SK-N-SH (cell line): Measurements from ENCODE around the gene DTNBP1. TPM values are rescaled to one million over a fixed set of nuclear protein-coding genes. Genes with fewer than 3 reads are reported as not detected.

Experiments
- CTCF ChIA-PET: fragments of 300-600, 350-600 bp; formaldehyde crosslinking; extraction: SDS; loops from one replicate; lab custom pipeline; 2021; lab: Yijun Ruan, JAX
- POLR2A ChIA-PET: fragments of 350-600 bp; sonication (Branson Sonifier 250); formaldehyde crosslinking; extraction: SDS; loops from one replicate; lab custom pipeline; 2020; ENCODE audit warnings: antibody characterized with exemption, inconsistent platforms; lab: Yijun Ruan, JAX
- DNase-seq: peaks from one replicate; pipeline ENCODE4 v3.0.0; 2012
- H2AFZ ChIP-seq: fragments of 200-600 bp; sonication (generic); 2 replicates; pipeline ENCODE4 v1.8.1; 2016; ENCODE audit warnings: antibody characterized with exemption, mild to moderate bottlenecking, low read depth
- H3F3A ChIP-seq: fragments of 200-600 bp; sonication (generic); replicated peaks from 2 replicates; pipeline ENCODE3; 2016; ENCODE audit warnings: antibody characterized with exemption, mild to moderate bottlenecking; ENCODE audit not compliant: insufficient read depth
- H3K27ac ChIP-seq, 2 experiments: fragments of 200-500 bp in 1 of 2; fragments of 200-600 bp in 1 of 2; sonication (Bioruptor generic) in 1 of 2; sonication (generic), shearing (Covaris generic) in 1 of 2; 2 replicates each; pipeline versions ENCODE4 v1.5.1 to v1.6.1; 2014 to 2016; ENCODE audit warnings: low read depth in 2 of 2, inconsistent platforms in 1 of 2, low read length in 1 of 2, mild to moderate bottlenecking in 1 of 2, mixed read lengths in 1 of 2
- H3K27me3 ChIP-seq: fragments of 200-600 bp; sonication (generic), shearing (Covaris generic); 2 replicates; pipeline ENCODE4 v1.6.1; 2016; ENCODE audit warnings: mixed run types; ENCODE audit not compliant: insufficient read depth
- H3K36me3 ChIP-seq, 2 experiments: fragments of 200-500 bp in 1 of 2; fragments of 200-600 bp in 1 of 2; sonication (Bioruptor generic) in 1 of 2; sonication (generic) in 1 of 2; replicated peaks in 1 of 2; 2 replicates each; pipeline versions ENCODE3 to v1.5.1; 2014 to 2016; ENCODE audit warnings: low read length in 1 of 2, mild to moderate bottlenecking in 1 of 2; ENCODE audit not compliant: insufficient read depth in 2 of 2, control insufficient read depth in 1 of 2
- H3K4me1 ChIP-seq, 2 experiments: fragments of 200-500 bp in 1 of 2; fragments of 200-600 bp in 1 of 2; sonication (Bioruptor generic) in 1 of 2; sonication (generic), shearing (Covaris generic) in 1 of 2; 2 replicates each; pipeline versions ENCODE4 v1.5.1 to v1.6.1; 2014 to 2016; ENCODE audit warnings: low read depth in 1 of 2, low read length in 1 of 2, mixed run types in 1 of 2; ENCODE audit not compliant: insufficient read depth in 2 of 2, control insufficient read depth in 1 of 2
- H3K4me2 ChIP-seq: fragments of 200-600 bp; sonication (generic), shearing (Covaris generic); 2 replicates; pipeline ENCODE4 v1.6.1; 2017; ENCODE audit warnings: mixed run types
- H3K4me3 ChIP-seq, 2 experiments: fragments of 200-500 bp in 1 of 2; fragments of 200-600 bp in 1 of 2; sonication (Bioruptor generic) in 1 of 2; sonication (generic), shearing (Covaris generic) in 1 of 2; 2 replicates each; pipeline versions ENCODE4 v1.5.1 to v1.8.1; 2014 to 2016; ENCODE audit warnings: low read depth in 2 of 2, inconsistent platforms in 1 of 2, low read length in 1 of 2, mild to moderate bottlenecking in 1 of 2, mixed read lengths in 1 of 2, moderate library complexity in 1 of 2
- H3K79me2 ChIP-seq: fragments of 200-600 bp; sonication (generic); 2 replicates; pipeline ENCODE4 v1.8.1; 2017; ENCODE audit warnings: mild to moderate bottlenecking; ENCODE audit not compliant: insufficient read depth
- H3K9ac ChIP-seq: fragments of 200-600 bp; sonication (generic); 2 replicates; pipeline ENCODE4 v1.6.1; 2017; ENCODE audit warnings: mixed run types
- H3K9me2 ChIP-seq: fragments of 200-600 bp; sonication (generic); 2 replicates; pipeline ENCODE4 v1.6.1; 2017; ENCODE audit warnings: mixed run types
- H3K9me3 ChIP-seq: fragments of 200-600 bp; sonication (generic); 2 replicates; pipeline ENCODE4 v1.6.1; 2017; ENCODE audit warnings: mixed run types, mild to moderate bottlenecking, moderate library complexity
- H4K20me1 ChIP-seq: fragments of 200-600 bp; sonication (generic); 2 replicates; pipeline ENCODE4 v1.6.1; 2017; ENCODE audit warnings: mild to moderate bottlenecking, mixed run types; ENCODE audit not compliant: insufficient read depth
- CHD2 ChIP-seq: fragments of 150-350 bp; IDR thresholded peaks from 2 replicates; pipeline ENCODE4 v1.6.1; 2018; ENCODE audit warnings: low read length; ENCODE audit not compliant: partially characterized antibody
- CTCF ChIP-seq: fragments of 200-600 bp; sonication (generic); IDR thresholded peaks from 2 replicates; pipeline ENCODE4 v1.6.1; 2017; ENCODE audit warnings: antibody characterized with exemption, mild to moderate bottlenecking, moderate library complexity
- FOSL2 ChIP-seq: IDR thresholded peaks from 2 replicates; pipeline ENCODE4 v1.4.0; 2012; ENCODE audit warnings: low read depth, mild to moderate bottlenecking, moderate library complexity, borderline replicate concordance
- FOXJ3 ChIP-seq: sonication (generic); formaldehyde crosslinking; IDR thresholded peaks from 2 replicates; pipeline ENCODE4 v1.5.1; 2020; ENCODE audit warnings: mild to moderate bottlenecking, missing genetic modification reagents
- IRF3 ChIP-seq: fragments of 150-350 bp; IDR thresholded peaks from 2 replicates; pipeline ENCODE4 v1.6.1; 2016; ENCODE audit warnings: mild to moderate bottlenecking, low read depth, low read length
- MXI1 ChIP-seq: IDR thresholded peaks from 2 replicates; pipeline ENCODE4 v1.6.1; 2012; ENCODE audit warnings: mild to moderate bottlenecking, low read depth, low read length, improper control_type of control experiment
- NFIC ChIP-seq: IDR thresholded peaks from 2 replicates; pipeline ENCODE4 v1.4.0; 2012; ENCODE audit warnings: borderline replicate concordance
- NRF1 ChIP-seq: IDR thresholded peaks from 2 replicates; pipeline ENCODE4 v1.6.1; 2012; ENCODE audit warnings: low read depth, mild to moderate bottlenecking, low read length
- RXRA ChIP-seq: IDR thresholded peaks from 2 replicates; pipeline ENCODE4 v1.4.0; 2012; ENCODE audit warnings: low read depth, mild to moderate bottlenecking, borderline replicate concordance
- SMC3 ChIP-seq: IDR thresholded peaks from 2 replicates; pipeline ENCODE4 v1.6.1; 2012; ENCODE audit warnings: low read depth, low read length, improper control_type of control experiment
- TAF1 ChIP-seq: IDR thresholded peaks from 2 replicates; pipeline ENCODE4 v1.6.1; 2012; ENCODE audit warnings: low read depth, mild to moderate bottlenecking, low read length, moderate library complexity, borderline replicate concordance
- TEAD4 ChIP-seq: IDR thresholded peaks from 2 replicates; pipeline ENCODE4 v1.4.0; 2012; ENCODE audit warnings: mild to moderate bottlenecking, borderline replicate concordance; ENCODE audit not compliant: insufficient read depth
- WGBS: methylation state at CpG from one replicate; pipeline ENCODE4 v1.1.6; 2017; ENCODE audit warnings: low lambda C conversion rate; 5-methylcytosine and 5-hydroxymethylcytosine counted together
- polyA plus RNA-seq, 3 experiments: library from polyadenylated mRNA; depleted of rRNA; stranded (reverse); fragments of >200 nt; gene quantifications; 2 replicates each; pipeline ENCODE4 v1.2.3, GENCODE V29; 2012

DTNBP1 gene
- polyA plus RNA-seq, 1 of the 3 experiments (the other 2 are of a cell fraction) = 19.7 TPM

GRCh38 chr6:15554728-15555100 lies 108.1 kb downstream of the DTNBP1 start:
- Histone ChIP-seq H3K9me3 (no peaks in the 10 kb centered on the region), H2AFZ (no peak overlapping the region), H3K27me3 (no peaks in the 10 kb centered on the region), H3K4me1 (peaks cover 0 to 17% of the 10 kb centered on the region in 2 experiments; a peak in 2 of 4 replicates), H3K79me2 (no peaks in the 10 kb centered on the region), H4K20me1 (no peaks in the 10 kb centered on the region), H3K27ac (no peak overlapping the region), H3K4me3 (no peak overlapping the region), H3K9me2 (no peaks in the 10 kb centered on the region), H3F3A (no peaks in the 10 kb centered on the region), H3K36me3 (no peaks in the 10 kb centered on the region), H3K4me2 (no peak overlapping the region), H3K9ac (no peak overlapping the region)
- CTCF ChIA-PET = no interaction called here
- no peak for DNase-seq
- POLR2A ChIA-PET = no interaction called here
- TF ChIP-seq NFIC (no peak), RXRA (no peak)
- 96% methylated on average over 6 of the region's 6 CpGs for WGBS

- H3K27ac ChIP-seq = no peak overlapping the region
- CTCF ChIA-PET = no interaction called here
- H3K9ac ChIP-seq = no peak overlapping the region
- no peak for DNase-seq
- no peaks in the 10 kb centered on the region for H3K9me3 ChIP-seq
- H3K4me1 ChIP-seq = peaks cover 0 to 17% of the 10 kb centered on the region in 2 experiments; a peak in 2 of 4 replicates
- TF ChIP-seq IRF3 = no peak
- no peak for TF ChIP-seq MXI1
- TF ChIP-seq CHD2 = no peak
- TF ChIP-seq NRF1 = no peak
- TF ChIP-seq FOXJ3 = no peak
- no peak for TF ChIP-seq FOSL2
- TF ChIP-seq CTCF = no peak
- no peak for TF ChIP-seq TEAD4
- no peak for TF ChIP-seq SMC3
- TF ChIP-seq TAF1 = no peak
- TF ChIP-seq, all 33 proteins: peak for 0
- no peaks in the 10 kb centered on the region for H3F3A ChIP-seq
- H2AFZ ChIP-seq = no peak overlapping the region
- no peaks in the 10 kb centered on the region for H3K36me3 ChIP-seq
- no peak overlapping the region for H3K4me3 ChIP-seq
- POLR2A ChIA-PET = no interaction called here
- no peaks in the 10 kb centered on the region for H3K9me2 ChIP-seq
- H3K79me2 ChIP-seq = no peaks in the 10 kb centered on the region
- H3K4me2 ChIP-seq = no peak overlapping the region
- no peaks in the 10 kb centered on the region for H3K27me3 ChIP-seq
- no peaks in the 10 kb centered on the region for H4K20me1 ChIP-seq
- 93% methylated on average over 4 of the region's 4 CpGs for WGBS
These were observed 109.0 kb downstream of the DTNBP1 start for GRCh38 chr6:15553736-15554294.
